Measurements from ENCODE around the gene RPS6KA6.

The RPS6KA6 gene

DNA sequence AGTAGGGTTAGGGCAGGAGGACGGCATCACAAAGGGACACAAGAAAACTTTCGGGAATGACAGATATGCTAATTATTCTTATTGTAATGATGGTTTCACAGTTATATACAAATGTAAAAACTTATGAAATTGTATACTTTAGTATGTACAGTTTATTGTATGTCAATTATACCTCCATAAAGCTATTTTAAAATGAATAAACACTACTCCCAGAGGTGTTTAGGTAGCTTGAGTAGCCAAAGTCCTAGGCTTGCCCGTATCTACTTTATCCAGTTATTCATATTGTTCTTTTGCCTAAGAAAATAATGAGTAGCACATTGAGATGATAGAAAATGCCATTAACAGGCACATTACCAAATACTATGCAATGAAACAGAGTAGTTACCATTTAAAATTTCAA lies 43.0 kb downstream of the RPS6KA6 start:
- peaks cover 15% of the 10 kb centered on the region for H3K9me3 Mint-ChIP-seq
- TF ChIP-seq, protein P1, sequence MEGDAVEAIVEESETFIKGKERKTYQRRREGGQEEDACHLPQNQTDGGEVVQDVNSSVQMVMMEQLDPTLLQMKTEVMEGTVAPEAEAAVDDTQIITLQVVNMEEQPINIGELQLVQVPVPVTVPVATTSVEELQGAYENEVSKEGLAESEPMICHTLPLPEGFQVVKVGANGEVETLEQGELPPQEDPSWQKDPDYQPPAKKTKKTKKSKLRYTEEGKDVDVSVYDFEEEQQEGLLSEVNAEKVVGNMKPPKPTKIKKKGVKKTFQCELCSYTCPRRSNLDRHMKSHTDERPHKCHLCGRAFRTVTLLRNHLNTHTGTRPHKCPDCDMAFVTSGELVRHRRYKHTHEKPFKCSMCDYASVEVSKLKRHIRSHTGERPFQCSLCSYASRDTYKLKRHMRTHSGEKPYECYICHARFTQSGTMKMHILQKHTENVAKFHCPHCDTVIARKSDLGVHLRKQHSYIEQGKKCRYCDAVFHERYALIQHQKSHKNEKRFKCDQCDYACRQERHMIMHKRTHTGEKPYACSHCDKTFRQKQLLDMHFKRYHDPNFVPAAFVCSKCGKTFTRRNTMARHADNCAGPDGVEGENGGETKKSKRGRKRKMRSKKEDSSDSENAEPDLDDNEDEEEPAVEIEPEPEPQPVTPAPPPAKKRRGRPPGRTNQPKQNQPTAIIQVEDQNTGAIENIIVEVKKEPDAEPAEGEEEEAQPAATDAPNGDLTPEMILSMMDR (IDR thresholded peaks at IDR 0.05), result no peak
- H3K27me3 Mint-ChIP-seq (ENCODE audit: low read depth, poor library complexity), result no peaks in the 10 kb centered on the region
- no peak overlapping the region for H3K27ac Mint-ChIP-seq
- DNase-seq, result no peak
- H3K4me3 Mint-ChIP-seq, result no peak overlapping the region
- H3K36me3 Mint-ChIP-seq (ENCODE audit: low read depth), result peaks cover 15% of the 10 kb centered on the region
- H3K4me1 Mint-ChIP-seq, result no peaks in the 10 kb centered on the region

DNA sequence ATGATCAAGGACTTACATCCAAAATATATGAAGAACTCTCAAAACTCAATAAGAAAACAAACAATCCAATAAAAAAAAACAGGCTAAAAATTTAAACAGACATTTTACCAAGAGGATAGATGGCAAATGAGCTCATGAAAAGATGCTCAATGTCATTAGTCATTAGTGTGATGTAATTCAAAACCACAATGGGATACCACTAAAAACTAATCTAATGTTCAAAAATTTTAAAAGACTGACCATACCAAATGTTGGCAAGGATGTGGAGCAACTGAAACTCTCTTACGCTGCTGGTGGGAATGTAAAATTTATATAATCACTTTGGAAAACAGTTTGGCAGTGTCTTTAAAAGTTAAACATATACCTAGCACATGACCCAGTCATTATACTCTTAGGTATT lies 43.7 kb downstream of the RPS6KA6 start:
- Mint-ChIP-seq H3K36me3 (ENCODE audit: low read depth) (peaks cover 9% of the 10 kb centered on the region), H3K27ac (no peak overlapping the region), H3K4me3 (no peak overlapping the region), H3K27me3 (ENCODE audit: low read depth, poor library complexity) (no peaks in the 10 kb centered on the region), H3K9me3 (peaks cover 16% of the 10 kb centered on the region), H3K4me1 (no peaks in the 10 kb centered on the region)
- DNase-seq, result no peak
- TF ChIP-seq, protein P1 (IDR thresholded peaks at IDR 0.05), result no peak

DNA sequence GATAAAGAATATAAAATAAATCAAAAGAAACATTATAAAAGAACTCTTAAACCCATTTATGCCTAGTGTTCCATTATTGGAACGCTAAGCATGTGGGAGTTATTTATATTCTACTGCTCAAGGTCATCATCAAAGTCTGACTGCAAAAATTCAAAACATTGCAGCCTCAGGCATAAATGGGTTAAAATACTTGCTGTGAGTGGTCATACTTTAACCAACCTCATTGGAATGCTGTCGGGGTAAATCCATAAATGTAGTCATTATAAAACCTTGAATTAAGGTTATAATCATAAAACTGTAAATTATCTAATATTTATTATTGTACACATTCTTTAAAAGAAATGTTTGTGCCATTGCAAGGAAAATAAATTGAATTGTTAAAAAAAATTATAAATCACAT lies 55.0 kb downstream of the RPS6KA6 start:
- no peak for DNase-seq
- no peaks in the 10 kb centered on the region for H3K4me1 Mint-ChIP-seq
- peaks cover 6% of the 10 kb centered on the region for H3K36me3 Mint-ChIP-seq (ENCODE audit: low read depth)
- H3K27ac Mint-ChIP-seq, result no peak overlapping the region
- H3K27me3 Mint-ChIP-seq (ENCODE audit: low read depth, poor library complexity), result no peaks in the 10 kb centered on the region
- H3K4me3 Mint-ChIP-seq, result no peak overlapping the region
- TF ChIP-seq, protein P1 (IDR thresholded peaks at IDR 0.05), result no peak
- no peaks in the 10 kb centered on the region for H3K9me3 Mint-ChIP-seq

DNA sequence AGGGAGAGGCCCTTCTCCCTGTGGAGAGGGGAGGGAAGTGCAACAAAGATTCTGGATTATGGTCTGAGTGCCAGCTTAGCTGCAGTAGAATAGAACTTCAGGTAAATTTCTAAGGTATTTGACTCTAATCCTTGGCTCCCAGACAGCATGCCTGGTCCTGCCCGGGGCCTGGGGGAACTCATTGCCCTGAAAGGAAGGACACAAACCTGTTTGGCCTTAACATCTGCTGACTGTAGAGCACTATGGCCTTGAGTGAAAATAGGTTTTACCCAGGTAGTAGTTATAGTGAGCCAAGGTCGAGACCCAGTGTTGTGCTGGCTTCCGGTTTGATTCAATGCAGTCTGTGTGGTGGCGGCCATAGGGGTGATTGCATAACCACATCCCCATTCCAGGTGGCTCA lies 64.4 kb downstream of the RPS6KA6 start:
- H3K27ac Mint-ChIP-seq, result no peak overlapping the region
- no peak for DNase-seq
- TF ChIP-seq, protein P1 (IDR thresholded peaks at IDR 0.05), result no peak
- H3K36me3 Mint-ChIP-seq (ENCODE audit: low read depth), result peaks cover 24% of the 10 kb centered on the region
- H3K4me3 Mint-ChIP-seq, result no peak overlapping the region
- H3K9me3 Mint-ChIP-seq, result peaks cover 39% of the 10 kb centered on the region
- H3K4me1 Mint-ChIP-seq, result no peaks in the 10 kb centered on the region
- no peaks in the 10 kb centered on the region for H3K27me3 Mint-ChIP-seq (ENCODE audit: low read depth, poor library complexity)

DNA sequence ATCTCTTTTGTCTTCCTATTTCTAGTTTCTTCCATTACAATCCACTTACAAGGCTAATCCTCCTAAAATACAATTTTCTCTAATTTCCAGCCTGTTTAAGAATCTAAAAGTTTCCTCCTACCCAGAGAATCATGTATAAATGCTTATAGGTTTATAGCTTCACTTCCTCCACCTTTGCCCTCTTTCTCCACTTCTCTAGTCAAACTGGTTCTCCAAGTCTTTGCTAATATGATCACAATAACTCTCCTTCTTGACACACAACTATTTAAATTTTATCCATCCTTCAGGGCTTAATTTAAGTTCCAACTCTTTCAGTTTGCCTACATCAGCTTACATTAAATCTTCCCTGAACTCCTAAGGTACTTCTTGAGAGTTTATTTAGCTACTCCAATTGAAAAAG lies 69.2 kb downstream of the RPS6KA6 start:
- Mint-ChIP-seq H3K27ac (no peak overlapping the region), H3K9me3 (peaks cover 28% of the 10 kb centered on the region), H3K27me3 (ENCODE audit: low read depth, poor library complexity) (no peaks in the 10 kb centered on the region), H3K36me3 (ENCODE audit: low read depth) (peaks cover 25% of the 10 kb centered on the region), H3K4me1 (no peaks in the 10 kb centered on the region), H3K4me3 (no peak overlapping the region)
- no peak for DNase-seq
- TF ChIP-seq, protein P1 (IDR thresholded peaks at IDR 0.05), result no peak

DNA sequence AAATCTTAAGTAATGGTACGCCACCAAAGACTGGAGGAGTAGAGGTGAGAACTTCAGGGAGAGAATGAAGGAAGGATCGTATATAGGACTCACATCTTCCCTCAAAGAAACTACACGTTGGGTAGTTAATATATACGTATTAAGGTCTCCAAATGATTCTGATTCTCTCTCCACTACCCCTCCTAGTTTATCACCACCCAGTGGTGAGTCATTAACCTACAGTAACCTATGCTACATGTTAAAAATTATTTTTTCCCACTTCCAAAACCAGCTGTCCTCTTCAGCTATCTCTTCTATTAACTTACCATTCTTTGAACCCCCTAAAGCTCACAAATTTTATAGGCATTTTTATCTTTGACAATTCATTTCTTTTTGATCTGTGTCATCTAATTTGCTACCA lies 69.7 kb downstream of the RPS6KA6 start:
- TF ChIP-seq, protein P1 (IDR thresholded peaks at IDR 0.05), result no peak
- DNase-seq, result no peak
- H3K36me3 Mint-ChIP-seq (ENCODE audit: low read depth), result peaks cover 30% of the 10 kb centered on the region
- H3K9me3 Mint-ChIP-seq, result peaks cover 33% of the 10 kb centered on the region
- H3K4me1 Mint-ChIP-seq, result no peaks in the 10 kb centered on the region
- H3K4me3 Mint-ChIP-seq, result no peak overlapping the region
- H3K27me3 Mint-ChIP-seq (ENCODE audit: low read depth, poor library complexity), result no peaks in the 10 kb centered on the region
- no peak overlapping the region for H3K27ac Mint-ChIP-seq

All from nephron progenitor cell (in vitro differentiated cells).